HG03103 (cell line): ENCODE results near the gene CD8B.
"Not testable (repeated sequence)": the region's sequence is repeated elsewhere in the genome, so short reads cannot be mapped to it uniquely, and the experiment has no call there.

Experiments
- ATAC-seq: cut with Tn5 transposase; IDR thresholded peaks from one replicate; pipeline ENCODE4 v1.9.1; 2021; ENCODE audit warnings: low read depth; ENCODE audit not compliant: unreplicated experiment

The CD8B gene

DNA sequence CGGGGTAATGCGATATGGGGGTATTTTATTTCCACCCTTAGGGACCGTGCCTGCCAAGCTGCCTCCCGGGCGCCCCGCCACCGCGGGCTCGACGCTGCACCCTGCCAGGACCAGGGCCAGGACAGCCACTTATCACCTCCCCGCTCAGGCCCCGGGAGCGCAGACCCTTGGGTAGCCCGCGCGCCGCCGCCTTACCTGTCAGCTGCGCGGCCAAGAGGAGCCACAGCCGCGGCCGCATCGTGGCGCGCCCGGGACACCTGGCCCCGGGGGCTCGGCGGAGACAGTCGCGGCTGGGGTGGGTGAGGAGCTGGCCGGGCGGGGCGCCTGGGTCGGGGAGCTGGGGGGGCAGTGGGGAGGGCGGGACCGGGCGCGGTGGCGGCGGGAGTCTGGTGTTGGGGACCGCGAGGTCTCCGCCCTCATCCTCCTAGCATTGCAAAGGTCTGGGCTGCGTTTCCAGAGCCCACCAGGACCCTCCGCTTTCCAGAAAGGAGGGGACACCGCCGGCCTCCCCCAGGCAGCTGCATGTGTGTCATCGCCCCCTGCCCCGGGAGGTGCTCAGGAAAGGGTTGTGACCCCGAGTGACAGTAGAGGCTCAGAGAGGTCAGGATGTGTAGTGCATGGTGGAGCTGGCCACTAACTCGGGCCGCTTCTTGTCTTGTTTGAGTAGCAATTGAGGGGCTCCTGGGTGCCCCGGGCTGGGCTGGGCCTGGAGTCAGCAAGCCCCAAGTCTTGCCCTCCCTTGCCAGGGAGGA lies at the start of gene CD8B:
TSS of gene CD8B (minus strand) at position 259 of the 752 bp plus-strand sequence. CDS start at position 238, 21 bp downstream.
- ATAC-seq = not testable (repeated sequence)

DNA sequence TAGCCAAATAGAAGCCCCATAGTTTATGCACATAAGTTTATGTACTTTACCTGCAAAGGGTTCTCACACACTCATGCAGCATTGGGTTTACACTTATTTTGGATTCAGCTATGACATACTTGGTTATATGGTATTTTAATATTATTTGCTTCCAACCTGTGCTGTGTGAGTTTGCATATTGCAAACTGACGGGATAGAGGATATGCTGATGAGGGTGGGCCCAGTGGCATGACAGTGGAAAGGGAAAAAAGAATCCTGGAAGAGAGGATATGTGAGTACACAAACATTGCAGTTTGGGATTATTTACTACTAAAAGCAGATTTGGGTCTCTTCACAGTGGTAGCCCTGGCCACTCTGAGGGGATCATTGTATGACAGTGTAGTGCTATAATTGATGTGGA lies 44.2 kb upstream of the CD8B start:
- not testable (repeated sequence) for ATAC-seq

DNA sequence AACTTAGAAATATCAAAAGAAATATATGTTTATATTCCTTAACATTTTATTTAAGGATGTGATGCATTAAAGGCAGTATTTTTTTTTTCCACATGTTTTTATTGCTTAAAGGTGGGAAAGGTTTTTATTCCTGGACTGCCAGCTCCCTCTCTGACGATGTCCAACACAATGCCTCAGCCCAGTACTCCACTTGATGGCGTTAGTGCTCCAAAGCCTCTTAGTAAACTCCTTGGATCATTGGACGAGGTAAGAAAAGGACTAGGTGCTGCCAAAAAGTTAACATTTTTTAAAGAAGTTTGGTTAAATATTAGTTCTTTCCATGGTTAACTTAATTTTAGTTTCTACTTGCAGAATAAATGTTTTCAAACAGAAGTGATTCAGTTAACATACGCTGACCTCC lies 39.0 kb upstream of the CD8B start:
- ATAC-seq = not testable (repeated sequence)

DNA sequence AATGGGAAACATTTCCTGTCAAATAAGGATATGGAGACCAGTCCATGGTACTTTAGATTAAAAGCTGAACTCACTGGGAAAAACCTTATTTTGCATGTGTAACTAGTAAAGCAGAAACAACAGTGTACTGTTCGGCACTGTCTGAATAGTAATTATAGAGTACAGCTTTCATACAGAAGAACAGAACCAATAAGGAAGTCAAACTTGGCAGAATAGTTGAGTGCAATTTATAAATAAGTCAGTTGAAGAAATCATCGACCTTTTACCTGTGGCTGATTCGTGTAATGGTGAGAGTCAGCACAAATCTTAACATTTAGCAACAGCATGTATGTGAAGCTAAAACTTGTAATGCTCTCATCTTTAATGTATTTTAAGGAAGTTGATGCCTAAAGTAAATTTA lies 24.3 kb upstream of the CD8B start:
- not testable (repeated sequence) for ATAC-seq

DNA sequence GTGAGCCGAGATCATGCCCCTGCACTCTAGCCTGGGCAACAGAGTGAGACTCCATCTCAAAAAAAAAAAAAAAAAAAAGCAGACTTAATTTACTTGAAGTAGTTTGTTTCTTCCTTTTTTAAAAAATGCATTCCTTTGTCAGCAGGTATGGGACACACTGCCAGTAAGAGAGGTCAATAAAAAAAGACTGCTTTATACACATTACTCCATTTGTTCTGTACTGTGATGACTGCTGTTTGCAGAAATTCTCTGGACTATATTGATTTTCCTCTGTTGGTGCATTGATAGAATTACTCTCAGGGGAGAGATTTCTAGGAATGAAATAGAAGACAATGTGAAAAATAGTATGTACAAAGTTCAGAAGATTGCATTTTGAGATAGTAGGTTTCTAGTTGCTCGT lies 21.2 kb upstream of the CD8B start:
- ATAC-seq = not testable (repeated sequence)

DNA sequence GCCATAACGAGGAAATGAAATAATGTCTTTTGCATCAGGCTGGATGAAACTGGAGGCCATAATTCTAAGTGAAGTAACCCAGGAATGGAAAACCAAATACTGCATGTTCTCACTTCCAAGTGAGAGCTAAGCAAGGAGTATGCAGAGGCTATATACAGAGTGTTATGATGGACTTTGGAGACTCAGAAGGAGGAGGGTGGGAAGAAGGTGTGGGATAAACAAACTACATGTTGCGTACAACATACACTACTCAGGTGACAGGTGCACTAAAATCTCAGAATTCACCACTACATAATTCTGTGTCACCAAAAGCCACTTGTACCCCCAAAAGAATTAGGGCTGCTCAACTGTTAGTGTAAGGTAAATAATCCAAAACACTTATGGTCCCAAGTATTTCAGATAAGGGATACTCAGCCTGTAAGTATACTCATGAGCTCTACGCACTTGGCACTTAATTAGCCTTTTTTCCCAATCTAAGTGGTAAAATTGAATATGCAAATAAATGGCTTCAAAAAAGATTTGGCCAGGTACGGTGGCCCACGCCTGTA lies 20.5 kb upstream of the CD8B start:
- not testable (repeated sequence) for ATAC-seq

DNA sequence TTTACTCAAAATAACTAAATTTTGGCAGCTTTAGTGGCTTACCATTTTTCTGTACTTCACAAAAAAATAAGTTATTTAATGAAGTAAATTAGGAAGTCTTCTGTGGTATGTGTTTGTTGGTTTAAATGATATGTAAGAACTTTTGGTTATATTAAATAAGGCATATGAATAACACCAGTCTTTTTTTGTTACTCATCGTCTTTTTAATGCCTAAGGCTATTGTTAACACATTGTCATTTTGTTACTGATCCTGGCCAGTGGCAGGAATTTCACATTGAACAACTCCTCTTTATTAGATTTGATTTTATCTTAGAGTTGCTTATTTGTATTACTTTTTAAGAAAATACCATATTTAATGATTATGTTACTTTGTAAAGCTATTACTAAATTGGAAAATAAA lies 17.3 kb upstream of the CD8B start:
- ATAC-seq = not testable (repeated sequence)

DNA sequence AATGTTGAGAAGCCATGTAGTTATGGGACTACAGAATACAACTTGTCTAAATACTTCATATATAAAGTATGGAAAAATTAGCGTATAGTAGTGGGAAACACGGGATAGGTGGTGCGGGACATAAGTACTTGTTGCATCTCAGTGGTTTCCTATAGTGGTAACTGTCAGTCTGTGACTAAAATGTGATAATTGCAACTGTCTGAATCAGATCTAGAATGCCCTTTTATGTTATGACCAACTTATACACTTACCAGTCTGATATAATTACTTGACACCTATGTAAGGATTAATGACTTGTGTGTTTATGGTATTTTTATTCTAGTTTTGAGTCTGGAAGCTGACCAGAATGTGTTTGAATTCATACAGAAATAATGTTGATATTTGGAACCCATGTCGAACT lies 9.3 kb upstream of the CD8B start:
- not testable (repeated sequence) for ATAC-seq

DNA sequence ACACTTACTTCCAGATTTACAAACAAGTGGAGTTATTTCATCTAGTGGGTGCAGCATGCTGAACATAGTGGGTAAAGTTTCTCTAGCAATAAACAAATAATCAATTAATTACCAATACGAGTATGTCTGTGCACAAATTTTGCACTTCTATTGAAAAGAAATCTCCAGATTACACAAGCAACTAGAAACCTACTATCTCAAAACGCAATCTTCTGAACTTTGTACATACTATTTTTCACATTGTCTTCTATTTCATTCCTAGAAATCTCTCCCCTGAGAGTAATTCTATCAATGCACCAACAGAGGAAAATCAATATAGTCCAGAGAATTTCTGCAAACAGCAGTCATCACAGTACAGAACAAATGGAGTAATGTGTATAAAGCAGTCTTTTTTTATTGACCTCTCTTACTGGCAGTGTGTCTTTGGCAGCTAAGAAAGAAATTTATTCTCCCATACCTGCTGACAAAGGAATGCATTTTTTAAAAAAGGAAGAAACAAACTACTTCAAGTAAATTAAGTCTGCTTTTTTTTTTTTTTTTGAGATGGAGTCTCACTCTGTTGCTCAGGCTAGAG lies 7.3 kb upstream of the CD8B start:
- not testable (repeated sequence) for ATAC-seq

DNA sequence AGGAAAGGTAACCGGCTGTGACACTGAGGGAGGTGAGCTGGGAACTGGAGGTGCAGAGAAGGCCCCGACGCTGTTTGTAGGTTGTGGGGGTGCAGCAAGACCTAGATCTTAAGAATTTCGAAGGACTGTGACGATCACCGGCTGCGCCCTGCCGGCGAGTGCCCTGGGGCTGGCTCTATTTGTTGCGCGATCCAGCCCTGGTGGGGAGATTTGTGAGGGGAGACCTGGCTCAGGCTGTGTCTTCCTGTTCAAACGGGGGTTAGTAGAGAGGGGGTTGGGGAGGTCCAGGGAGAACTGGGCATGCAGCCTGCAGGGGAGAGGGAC lies 656 bp upstream of the CD8B start:
- not testable (repeated sequence) for ATAC-seq

DNA sequence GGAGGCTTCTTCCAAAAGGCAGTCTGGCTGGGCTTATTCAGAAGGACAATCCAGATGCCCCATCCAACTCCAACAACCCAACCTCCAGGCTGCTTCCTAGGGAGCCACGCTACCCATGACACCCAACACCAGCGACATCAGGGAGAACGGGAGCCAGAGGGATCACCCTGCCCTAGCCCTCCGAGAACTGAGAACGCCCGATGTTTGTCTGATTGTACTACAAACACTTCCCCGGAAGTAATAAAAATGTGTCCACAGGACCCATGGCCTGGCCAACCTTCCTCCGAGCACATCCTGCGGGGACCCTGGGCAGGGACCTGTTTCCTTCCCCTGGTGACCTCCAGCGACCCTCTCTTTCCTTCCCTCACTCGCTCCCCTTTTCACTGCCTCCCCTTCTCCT lies 511 bp downstream of the CD8B start:
- ATAC-seq = not testable (repeated sequence)

DNA sequence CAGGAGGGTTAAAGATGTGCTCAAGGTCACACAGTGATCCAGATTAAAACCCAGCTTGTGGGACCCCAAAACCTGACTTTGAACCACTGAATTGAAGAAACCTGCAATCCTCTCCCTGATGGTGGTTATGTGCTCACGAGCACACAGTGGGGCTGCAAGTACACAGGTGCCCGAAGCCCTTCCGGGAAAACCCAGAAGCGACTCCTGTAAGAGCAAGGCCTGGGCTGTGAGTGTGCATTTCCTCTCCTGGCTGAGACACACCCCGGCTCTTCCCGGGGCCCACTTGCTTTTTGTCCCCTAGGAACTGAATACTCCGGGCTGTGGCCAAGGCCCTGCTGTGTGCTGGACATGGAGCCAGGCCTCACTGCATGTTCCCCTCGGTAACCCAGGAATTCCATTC lies 1.1 kb downstream of the CD8B start:
- not testable (repeated sequence) for ATAC-seq

DNA sequence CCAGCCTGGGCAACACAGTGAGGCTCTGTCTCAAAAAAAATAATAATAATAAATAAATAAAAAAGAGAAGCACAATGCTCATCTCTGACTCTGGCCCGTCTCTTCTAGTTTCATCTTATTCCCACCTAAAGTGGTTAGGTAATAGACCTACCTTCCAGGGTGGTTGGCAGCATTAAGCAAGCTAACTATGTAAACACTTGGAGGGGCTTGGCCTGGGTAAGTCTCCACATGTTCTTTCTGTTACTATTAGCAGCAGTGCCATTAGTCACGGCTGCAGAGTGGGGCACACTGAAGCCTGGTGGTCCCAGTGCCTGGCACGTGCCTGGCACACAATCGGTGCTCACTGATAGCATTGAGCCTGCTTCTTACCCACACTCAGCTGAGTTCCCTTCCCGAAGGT lies 4.0 kb downstream of the CD8B start:
- not testable (repeated sequence) for ATAC-seq

DNA sequence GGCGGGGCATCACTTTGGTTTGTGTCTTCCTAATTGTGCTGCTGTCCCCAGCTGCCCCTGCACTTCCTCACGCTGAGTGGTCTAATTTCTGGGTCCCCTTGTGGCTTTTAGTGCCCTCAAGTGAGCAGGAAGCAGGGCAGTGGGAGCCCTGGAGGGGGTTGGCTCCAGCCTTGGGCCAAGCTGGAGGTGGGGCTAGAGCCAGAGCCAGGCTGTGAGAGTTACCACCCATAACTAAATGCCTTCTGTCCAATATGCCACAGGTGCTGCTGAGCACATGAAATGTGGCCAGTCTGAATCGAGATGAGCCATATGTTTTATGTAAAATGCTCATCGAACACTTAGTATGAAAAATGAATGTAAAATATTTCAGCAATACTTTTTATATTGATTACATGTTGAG lies 5.2 kb downstream of the CD8B start:
- ATAC-seq = not testable (repeated sequence)

DNA sequence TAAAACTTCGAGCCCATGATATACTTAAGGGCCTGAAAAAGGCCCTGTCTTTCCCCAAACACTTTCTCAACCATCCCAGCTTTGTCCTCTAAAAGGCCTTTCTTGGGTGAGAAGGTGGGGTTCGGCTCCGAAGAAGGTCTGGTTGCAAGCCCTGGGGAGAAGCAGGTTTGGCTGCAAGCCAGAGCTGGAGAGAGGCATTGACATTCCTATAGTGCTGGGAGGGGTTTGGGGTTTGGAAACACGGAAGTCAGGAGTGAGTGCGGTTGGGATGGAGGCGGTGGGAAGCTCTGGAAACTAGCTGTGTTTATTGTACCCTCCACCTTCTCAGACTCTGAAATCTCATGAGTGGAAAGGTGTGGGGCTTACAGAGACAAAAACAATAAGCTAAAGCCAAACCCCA lies 5.7 kb downstream of the CD8B start:
- ATAC-seq = not testable (repeated sequence)

DNA sequence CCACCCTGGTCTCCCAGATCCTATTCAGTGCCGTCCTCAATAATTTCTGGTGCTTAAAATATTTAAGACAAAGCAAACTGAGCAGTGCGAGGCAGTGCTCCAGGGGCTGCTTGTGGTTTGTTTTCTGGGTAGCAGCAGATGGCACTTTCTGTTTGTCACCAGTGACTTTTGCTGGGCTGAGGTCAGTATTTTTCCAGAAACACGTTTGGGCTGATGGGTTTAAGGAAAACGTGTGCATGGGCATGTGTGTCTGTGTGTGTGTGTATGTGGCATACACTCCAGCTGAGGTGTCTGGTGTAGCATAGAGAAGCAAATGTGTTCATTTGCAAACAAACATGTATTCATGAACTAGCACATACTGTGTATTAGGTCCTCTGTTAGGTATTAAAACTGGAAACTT lies 10.1 kb downstream of the CD8B start:
- ATAC-seq = not testable (repeated sequence)

DNA sequence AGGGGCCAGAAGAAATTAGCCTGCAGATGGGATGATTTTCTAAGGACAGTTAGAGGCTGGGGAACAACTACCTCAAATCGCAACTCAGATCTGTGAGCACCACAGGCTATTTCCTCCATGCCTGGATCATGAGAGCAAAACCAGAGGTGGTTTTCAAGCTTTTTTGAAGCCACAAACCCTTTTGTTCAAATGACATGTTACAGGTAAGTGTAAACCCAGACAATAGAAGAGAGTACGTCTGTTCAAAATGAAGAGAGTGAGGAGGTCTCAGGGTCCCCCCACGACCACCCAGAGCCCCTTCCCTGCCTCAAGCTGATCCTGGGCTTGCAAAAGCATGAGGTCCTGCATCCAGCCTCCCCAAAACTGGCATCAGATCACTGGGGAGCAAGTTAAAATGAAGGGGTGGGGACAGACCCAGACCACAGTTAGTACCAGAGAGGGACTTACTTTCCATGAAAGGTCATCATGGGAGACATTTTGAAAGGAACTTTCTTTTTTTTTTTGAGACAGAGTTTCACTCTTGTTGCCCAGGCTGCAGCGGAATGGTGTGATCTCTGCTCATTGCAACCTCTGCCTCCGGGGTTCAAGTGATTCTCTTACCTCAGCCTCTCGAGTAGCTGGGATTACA lies 19.0 kb downstream of the CD8B start:
- ATAC-seq = not testable (repeated sequence)

DNA sequence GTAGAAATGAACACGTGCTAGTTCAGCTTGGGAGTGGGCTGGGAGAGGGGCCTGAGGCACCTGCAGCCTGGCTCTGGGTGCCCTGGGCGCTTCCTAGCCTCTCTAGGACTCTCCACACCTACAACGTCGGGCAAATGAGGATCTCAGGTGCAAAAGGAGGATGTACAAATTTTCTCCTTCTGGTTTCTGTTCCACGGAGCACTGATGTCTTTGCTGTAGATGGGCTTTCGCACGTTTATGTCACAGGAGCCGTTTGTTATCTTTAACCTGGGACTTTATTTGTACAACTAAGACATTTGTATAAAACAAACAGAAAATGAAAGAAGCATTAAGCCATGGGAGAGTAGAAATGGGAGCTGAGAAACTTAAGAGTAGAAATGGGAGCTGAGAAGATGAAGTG lies 20.4 kb downstream of the CD8B start:
- ATAC-seq = not testable (repeated sequence)

DNA sequence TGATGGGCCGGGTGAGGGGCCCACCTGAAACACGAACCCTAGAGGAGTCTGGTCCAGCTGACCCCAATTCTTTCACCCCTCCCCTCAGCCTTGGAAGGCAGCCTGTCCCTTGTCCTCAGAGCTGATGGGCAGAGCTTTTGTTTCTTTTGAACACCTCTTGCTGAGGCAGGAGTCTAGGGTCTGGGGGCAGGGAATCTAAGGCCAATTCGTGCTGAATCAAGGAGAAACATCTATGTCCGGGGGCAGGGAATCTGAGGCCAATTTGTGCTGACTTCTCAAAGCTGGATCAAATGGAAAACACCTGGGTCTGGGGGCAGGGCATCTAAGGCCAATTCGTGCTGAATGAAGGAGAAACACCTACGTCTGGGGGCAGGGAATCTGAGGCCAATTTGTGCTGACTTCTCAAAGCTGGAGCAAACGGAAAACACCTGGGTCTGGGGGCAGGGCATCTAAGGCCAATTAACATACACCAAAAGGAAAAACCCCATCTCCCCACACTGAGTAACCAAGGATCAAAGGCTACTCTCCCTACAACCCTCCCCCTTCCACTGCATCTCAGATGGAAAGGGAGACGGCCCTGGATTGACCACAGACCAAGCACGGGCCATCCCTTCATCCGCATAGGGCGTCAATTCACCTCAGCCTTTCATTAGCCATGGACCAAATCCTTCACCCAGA lies 21.7 kb downstream of the CD8B start:
- not testable (repeated sequence) for ATAC-seq

DNA sequence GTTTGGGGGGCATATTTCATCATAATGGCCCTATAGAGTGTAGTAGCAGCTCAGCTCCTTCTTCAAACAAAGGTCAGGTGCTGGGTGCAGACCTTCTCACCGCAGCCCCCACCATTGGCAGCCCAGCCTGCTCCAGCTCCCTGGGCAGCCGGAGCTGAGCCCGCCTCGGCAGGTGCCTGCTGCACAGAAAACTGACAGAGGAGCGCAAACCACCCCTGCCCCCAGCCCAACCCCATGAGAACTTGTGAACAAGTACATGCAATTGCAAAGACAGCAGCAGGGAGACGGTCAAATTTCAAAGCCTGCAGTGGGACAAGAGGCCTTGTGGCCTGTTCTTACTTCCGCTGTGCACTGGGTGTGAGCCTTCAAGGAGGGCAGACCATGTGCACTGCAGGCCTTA lies 22.2 kb downstream of the CD8B start:
- not testable (repeated sequence) for ATAC-seq

DNA sequence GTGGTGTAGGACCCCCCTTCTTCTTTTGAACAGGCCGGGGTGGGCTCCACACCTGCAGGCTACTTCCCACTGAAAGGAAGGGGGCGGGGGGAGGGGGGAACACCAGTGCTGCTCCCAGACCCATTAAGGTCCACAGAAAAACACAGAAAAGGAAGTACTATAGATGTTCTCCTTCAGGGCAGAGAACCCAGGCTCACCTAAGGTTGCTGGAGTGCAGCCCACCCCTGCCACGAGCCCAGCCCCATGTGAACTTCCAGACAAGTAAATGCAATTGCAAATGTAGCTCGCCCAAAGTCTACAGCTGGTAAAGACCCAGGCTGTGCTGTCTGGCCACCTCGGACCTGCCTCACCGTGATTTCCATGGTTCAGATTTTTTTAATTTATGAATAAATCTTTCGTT lies 24.0 kb downstream of the CD8B start:
- ATAC-seq = not testable (repeated sequence)
